Kidney (tissue), 14 donors: ENCODE results near the gene PCDHGA6. TPM values are rescaled to one million over a fixed set of nuclear protein-coding genes. Genes with fewer than 3 reads are reported as not detected.

Experiments used
- DNase-seq, 5 donors: peaks; one replicate each; pipeline ENCODE4 v3.0.0-alpha.2; 2013 to 2020
- FAIRE-seq: peaks from 2 replicates; lab custom pipeline; 2012; peaks lifted over from hg19 to GRCh38; lab: Jason Lieb, UNC
- H3K27ac ChIP-seq, 2 donors: one replicate each; pipeline ENCODE4 v1.7.0; 2013; ENCODE audit warnings: low read depth in 2 of 2, low read length in 2 of 2, inconsistent platforms in 1 of 2
- H3K27me3 ChIP-seq: one replicate; pipeline ENCODE4 v1.7.1; 2013; ENCODE audit warnings: low read length, inconsistent platforms; ENCODE audit not compliant: control insufficient read depth, insufficient read depth
- H3K36me3 ChIP-seq, 3 donors: one replicate each; pipeline versions ENCODE4 v1.7.0 to v1.7.1; 2013; ENCODE audit warnings: low read length in 3 of 3, control low read depth in 1 of 3, inconsistent platforms in 1 of 3; ENCODE audit not compliant: insufficient read depth in 3 of 3, control insufficient read depth in 2 of 3
- H3K4me1 ChIP-seq, 3 donors: one replicate each; pipeline versions ENCODE4 v1.7.0 to v1.7.1; 2013; ENCODE audit warnings: low read length in 3 of 3, inconsistent platforms in 1 of 3, low read depth in 1 of 3; ENCODE audit not compliant: control insufficient read depth in 2 of 3, insufficient read depth in 2 of 3
- H3K4me3 ChIP-seq, 3 donors: one replicate each; pipeline versions ENCODE4 v1.7.0 to v1.8.1; 2013; ENCODE audit warnings: low read length in 3 of 3, control low read depth in 1 of 3, inconsistent platforms in 1 of 3
- H3K9ac ChIP-seq, 3 donors: one replicate each; pipeline versions ENCODE4 v1.7.0 to v1.7.1; 2013; ENCODE audit warnings: low read length in 3 of 3, control low read depth in 1 of 3, inconsistent platforms in 1 of 3
- H3K9me3 ChIP-seq, 3 donors: one replicate each; pipeline versions ENCODE4 v1.7.0 to v1.7.1; 2013; ENCODE audit warnings: low read length in 3 of 3, control low read depth in 1 of 3, inconsistent platforms in 1 of 3; ENCODE audit not compliant: control insufficient read depth in 2 of 3, insufficient read depth in 1 of 3
- CTCF ChIP-seq: IDR thresholded peaks from 3 replicates; pipeline ENCODE4 v1.5.1; 2012; ENCODE audit warnings: mild to moderate bottlenecking, moderate library complexity, borderline replicate concordance; ENCODE audit not compliant: insufficient read depth; ENCODE audit errors: extremely low read depth
- intact Hi-C: fragments of 100-400 bp; cut with DNase I; formaldehyde crosslinking; loops from one replicate; pipeline ENCODE4 v1.11.1; 2022
- polyA plus RNA-seq: library from polyadenylated mRNA; stranded (reverse); fragments of 350-450 nt; fragmentation: Illumina TruSeq; extraction: RNeasy Lipid Tissue Mini Kit (QIAGEN cat#74804); gene quantifications from one replicate; pipeline ENCODE4 v1.2.3, GENCODE V29; 2014; ENCODE audit warnings: low read depth, low replicate concordance; ENCODE audit not compliant: insufficient read depth
- total RNA-seq: library from RNA; stranded (reverse); fragmentation: NEBNext Ultra II Directional; extraction: Animal tissue kit (Norgen Biotek cat#: 25700); gene quantifications from one replicate; pipeline ENCODE4 v1.2.1, GENCODE V29; 2021
- donor health status: control.
- donor health status: control.
- donor health status: control.
- donor health status: control.
- donor health status: control.
- donor health status: DM: yes; HTN: yes; CAD: no.
- donor health status: Normal renal cell carcinoma (clear cell type).

PCDHGA6 gene
- total and polyA plus RNA-seq, 2 donors from 2014 or later: 0.34 to 7.2 TPM

- Histone ChIP-seq H3K4me3 (peak within 1 kb of the TSS in 2 of 3 donors; percentile 6 to 13), H3K9me3 (peaks cover 2 to 71% (median 21%) of the 10 kb centered on the region in 3 donors), H3K4me1 (no peaks in the 10 kb centered on the region), H3K36me3 (no peaks in the 10 kb centered on the region), H3K27me3 (no peaks in the 10 kb centered on the region), H3K9ac (no peak within 1 kb of the TSS), H3K27ac (no peak within 1 kb of the TSS)
- intact Hi-C loops: no loop called here
- peak; percentile 8 for TF ChIP-seq CTCF
- no peak for FAIRE-seq
- no peak for DNase-seq
Observed at GRCh38 chr5:141354900-141355469, 18.7 kb upstream of the PCDHGA6 start, which contains the start of gene PCDHGA4. Gene PCDHGA4, plus strand, starts transcription at chr5:141355021. Its CDS starts 87 bp downstream, at chr5:141355108.

GRCh38 chr5:141355641-141356040 lies 18.1 kb upstream of the PCDHGA6 start:
- Histone ChIP-seq H3K9ac (no peak overlapping the region), H3K36me3 (no peaks in the 10 kb centered on the region), H3K9me3 (peaks cover 2 to 71% (median 19%) of the 10 kb centered on the region in 3 donors), H3K4me1 (no peaks in the 10 kb centered on the region), H3K4me3 (peak overlapping the region in 1 of 3 donors; percentile 13), H3K27ac (no peak overlapping the region), H3K27me3 (no peaks in the 10 kb centered on the region)
- FAIRE-seq: no peak
- intact Hi-C loops: no loop called here
- TF ChIP-seq CTCF: no peak
- DNase-seq: no peak

GRCh38 chr5:141356133-141356532 lies 17.6 kb upstream of the PCDHGA6 start:
- no peaks in the 10 kb centered on the region for H3K36me3 ChIP-seq
- no peak overlapping the region for H3K9ac ChIP-seq
- no peak for TF ChIP-seq CTCF
- no peaks in the 10 kb centered on the region for H3K27me3 ChIP-seq
- intact Hi-C loops: no loop called here
- FAIRE-seq: no peak
- peaks cover 2 to 71% (median 19%) of the 10 kb centered on the region in 3 donors for H3K9me3 ChIP-seq
- H3K4me1 ChIP-seq: no peaks in the 10 kb centered on the region
- H3K27ac ChIP-seq: no peak overlapping the region
- no peak overlapping the region for H3K4me3 ChIP-seq
- DNase-seq: no peak

- Histone ChIP-seq H3K27ac (no peak overlapping the region), H3K27me3 (no peaks in the 10 kb centered on the region), H3K4me3 (no peak overlapping the region), H3K4me1 (no peaks in the 10 kb centered on the region), H3K9ac (no peak overlapping the region), H3K36me3 (no peaks in the 10 kb centered on the region), H3K9me3 (peaks cover 2 to 71% (median 16%) of the 10 kb centered on the region in 3 donors)
- FAIRE-seq: no peak
- no peak for TF ChIP-seq CTCF
- intact Hi-C loops: no loop called here
- no peak for DNase-seq
Observed at GRCh38 chr5:141356950-141357349, 16.7 kb upstream of the PCDHGA6 start.
